ENCODE measurements around the gene THAP9.

- TF ChIP-seq CTCF (IDR thresholded peaks at IDR 0.05; ENCODE audit: low read depth, low read length), result no peak
- TF ChIP-seq EZH2phosphoT487 (IDR thresholded peaks at IDR 0.05; ENCODE audit: low read depth), result no peak
Observed at GRCh38 chr4:82919386-82919785, 18.9 kb downstream of the THAP9 start.

Data from OCI-LY3 (cell line).